Renal pelvis (tissue), 4 donors: ENCODE results near the gene ARHGAP15. TPM values are rescaled to one million over a fixed set of nuclear protein-coding genes. Genes with fewer than 3 reads are reported as not detected.
"Not testable (repeated sequence)": the region's sequence is repeated elsewhere in the genome, so short reads cannot be mapped to it uniquely, and the experiment has no call there.

Experiments
- DNase-seq: peaks from one replicate; pipeline ENCODE4 v3.0.0-alpha.2; 2013
- polyA plus RNA-seq, 3 donors: library from polyadenylated mRNA; unstranded; fragments of 120-200 nt; gene quantifications; one replicate each; pipeline ENCODE4 v1.2.1, GENCODE V29; 2013; ENCODE audit not compliant: insufficient read length in 3 of 3

ARHGAP15 gene
- polyA plus RNA-seq, 3 donors: 3.9 to 4.5 (median 4.3) TPM

GRCh38 chr2:143524559-143525401, 395.6 kb downstream of the ARHGAP15 start:
- no peak for DNase-seq

- DNase-seq: no peak
Measured at GRCh38 chr2:143525402-143525860, 396.2 kb downstream of the ARHGAP15 start.

- no peak for DNase-seq
Measured at GRCh38 chr2:143526498-143526897, 397.3 kb downstream of the ARHGAP15 start.

GRCh38 chr2:143528021-143528420, 398.8 kb downstream of the ARHGAP15 start:
- no peak for DNase-seq

- no peak for DNase-seq
Measured at GRCh38 chr2:143529118-143529720, 400.0 kb downstream of the ARHGAP15 start.

- DNase-seq: no peak
Measured at GRCh38 chr2:143530758-143531157, 401.5 kb downstream of the ARHGAP15 start.

GRCh38 chr2:143532061-143532460, 402.8 kb downstream of the ARHGAP15 start:
- DNase-seq: no peak

- DNase-seq: no peak
Measured at GRCh38 chr2:143533846-143534245, 404.6 kb downstream of the ARHGAP15 start.

GRCh38 chr2:143535802-143536201, 406.6 kb downstream of the ARHGAP15 start:
- DNase-seq: no peak

- not testable (repeated sequence) for DNase-seq
Measured at GRCh38 chr2:143541899-143542298, 412.7 kb downstream of the ARHGAP15 start.

GRCh38 chr2:143545059-143545948, 416.1 kb downstream of the ARHGAP15 start:
- DNase-seq: no peak

GRCh38 chr2:143545949-143546255, 416.7 kb downstream of the ARHGAP15 start:
- no peak for DNase-seq

GRCh38 chr2:143548032-143548431, 418.8 kb downstream of the ARHGAP15 start:
- no peak for DNase-seq

GRCh38 chr2:143550500-143550899, 421.3 kb downstream of the ARHGAP15 start:
- DNase-seq: no peak

- DNase-seq: no peak
Measured at GRCh38 chr2:143551971-143552650, 422.9 kb downstream of the ARHGAP15 start.

- DNase-seq: no peak
Measured at GRCh38 chr2:143553261-143553660, 424.0 kb downstream of the ARHGAP15 start.

- no peak for DNase-seq
Measured at GRCh38 chr2:143558665-143559064, 429.4 kb downstream of the ARHGAP15 start.

- no peak for DNase-seq
Measured at GRCh38 chr2:143559147-143559546, 429.9 kb downstream of the ARHGAP15 start.

- no peak for DNase-seq
Measured at GRCh38 chr2:143560724-143561123, 431.5 kb downstream of the ARHGAP15 start.

- no peak for DNase-seq
Measured at GRCh38 chr2:143564419-143564818, 435.2 kb downstream of the ARHGAP15 start.

GRCh38 chr2:143571747-143572146, 442.5 kb downstream of the ARHGAP15 start:
- DNase-seq: no peak

GRCh38 chr2:143572421-143572820, 443.2 kb downstream of the ARHGAP15 start:
- no peak for DNase-seq
